ENCODE results near the gene TTC27.
"Not testable (repeated sequence)": the region's sequence is repeated elsewhere in the genome, so short reads cannot be mapped to it uniquely, and the experiment has no call there.

TTC27 gene

GRCh38 chr2:32719933-32720716 is 92.3 kb downstream of the TTC27 start:
- no peak for DNase-seq (ENCODE audit: low read depth in 2 of 2)

DNA sequence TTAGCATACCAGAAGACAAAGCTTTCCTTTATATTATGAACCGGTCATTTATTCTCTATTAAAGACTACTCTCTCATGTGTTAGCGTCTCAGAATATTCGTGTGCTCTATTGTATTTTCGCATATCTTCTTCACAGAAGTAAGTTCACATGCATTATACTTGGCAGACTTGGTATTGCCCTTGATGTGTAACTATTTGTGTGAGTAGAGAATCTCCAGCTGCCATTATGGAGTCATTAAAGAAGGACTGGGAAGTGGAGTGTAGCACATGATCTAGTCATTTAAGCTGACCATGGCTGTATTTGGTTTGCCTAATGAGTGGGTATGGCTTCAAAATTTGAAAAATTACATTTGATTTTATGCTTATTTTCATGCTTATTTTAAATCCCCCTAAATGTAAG is 92.9 kb downstream of the TTC27 start:
- no peak for DNase-seq (ENCODE audit: low read depth in 2 of 2)

DNA sequence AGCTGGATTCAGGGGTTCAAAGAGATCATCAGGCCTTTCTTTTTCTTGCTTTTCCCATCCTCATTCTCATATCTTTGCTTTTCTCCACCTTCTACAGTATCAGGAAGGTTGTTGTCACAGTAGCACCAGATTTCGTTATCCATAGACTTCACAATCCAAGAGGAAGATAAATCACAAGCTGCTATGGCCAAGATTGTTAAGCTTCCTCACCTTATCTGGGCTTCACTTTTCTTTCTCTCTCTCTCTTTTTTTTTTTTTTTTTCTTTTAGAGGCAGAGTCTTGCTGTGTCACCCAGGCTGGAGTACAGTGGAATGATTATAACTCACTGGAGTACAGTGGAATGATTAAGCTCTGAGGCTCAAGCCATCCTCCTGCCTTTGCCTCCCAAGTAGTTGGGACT is 93.5 kb downstream of the TTC27 start:
- DNase-seq (ENCODE audit: low read depth in 2 of 2) = no peak

DNA sequence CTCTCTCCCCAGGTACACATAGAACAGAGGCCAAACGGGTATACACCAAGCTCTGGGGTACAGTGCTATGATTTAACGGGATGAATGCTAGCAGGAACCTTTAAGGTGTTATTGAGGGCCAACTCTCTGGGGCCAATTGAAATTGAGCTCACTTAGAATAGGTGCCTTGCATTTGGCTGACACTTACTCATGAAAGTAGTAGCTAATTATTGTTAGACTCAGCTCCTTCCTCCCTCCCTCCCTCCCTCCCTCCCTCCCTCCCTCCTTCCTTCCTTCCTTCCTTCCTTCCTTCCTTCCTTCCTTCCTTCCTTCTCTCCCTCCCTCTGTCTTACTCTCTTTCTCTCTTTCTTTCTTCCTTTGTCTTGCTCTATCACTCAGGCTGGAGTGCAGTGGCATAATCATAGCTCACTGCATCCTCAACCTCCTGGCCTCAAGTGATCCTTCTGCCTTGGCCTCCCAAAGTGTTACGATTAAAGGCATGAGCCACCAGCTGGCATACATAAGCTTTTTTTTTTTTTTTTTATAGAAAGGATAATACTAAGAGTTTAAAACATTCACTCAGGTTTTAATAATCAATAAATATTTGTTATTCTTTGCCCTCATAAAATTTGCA is 95.7 kb downstream of the TTC27 start:
- DNase-seq (ENCODE audit: low read depth in 2 of 2) = no peak

GRCh38 chr2:32726678-32727077 is 98.8 kb downstream of the TTC27 start:
- not testable (repeated sequence) for DNase-seq (ENCODE audit: low read depth in 2 of 2)

DNA sequence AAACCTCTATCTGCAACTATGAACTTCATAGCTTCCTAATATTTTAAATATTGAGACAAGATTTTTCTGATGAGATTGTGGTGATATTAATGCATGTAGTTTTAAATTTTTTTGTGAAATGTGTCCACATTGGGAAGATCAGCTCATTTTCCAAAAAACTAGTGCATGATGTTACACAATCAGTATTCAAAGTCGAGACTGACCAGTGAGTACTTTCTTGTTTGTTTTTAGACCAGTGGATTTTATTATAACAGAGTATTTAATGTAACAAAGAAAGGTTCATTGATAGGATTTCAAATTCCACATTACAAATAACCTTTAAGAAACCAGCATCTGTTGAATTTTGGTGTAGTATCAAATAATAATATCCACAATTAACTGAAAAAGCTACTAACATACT is 99.3 kb downstream of the TTC27 start:
- no peak for DNase-seq (ENCODE audit: low read depth in 2 of 2)

DNA sequence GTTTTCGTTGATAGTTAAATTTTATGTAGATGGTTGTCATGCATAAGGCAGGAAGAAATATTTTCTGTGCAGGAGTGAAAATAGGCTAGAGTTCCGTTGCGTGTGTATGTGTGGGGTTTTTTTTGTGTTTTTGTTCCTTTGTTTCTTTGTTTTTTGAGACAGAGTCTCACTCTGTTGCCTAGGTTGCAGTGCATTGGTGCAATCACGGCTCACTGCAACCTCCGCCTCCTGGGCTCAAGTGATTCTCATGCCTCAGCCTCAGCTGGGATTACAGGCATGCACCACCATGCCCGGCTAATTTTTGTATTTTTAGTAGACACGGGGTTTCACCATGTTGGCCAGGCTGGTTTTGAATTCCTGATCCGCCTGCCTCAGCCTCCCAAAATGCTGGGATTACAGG is 103.1 kb downstream of the TTC27 start:
- not testable (repeated sequence) for DNase-seq (ENCODE audit: low read depth in 2 of 2)

DNA sequence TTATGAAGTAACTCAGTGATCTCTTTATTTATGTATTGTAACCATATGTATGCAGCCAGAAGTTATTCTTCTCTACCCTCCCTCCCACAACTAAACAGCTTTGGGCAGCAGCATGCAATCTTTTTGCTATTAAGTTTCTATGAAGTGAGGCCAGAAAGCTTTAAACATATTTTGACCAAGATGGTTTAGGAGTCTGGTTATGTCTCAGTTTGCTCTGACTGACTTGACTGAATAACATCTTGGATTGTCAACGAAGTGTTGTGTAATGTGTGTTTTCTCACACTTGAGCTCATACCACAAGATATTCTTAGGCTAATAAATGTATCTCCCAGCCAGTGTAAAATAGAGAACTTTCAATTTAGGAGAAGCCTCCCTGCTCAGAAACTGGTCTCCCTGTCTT is 104.3 kb downstream of the TTC27 start:
- DNase-seq (ENCODE audit: low read depth in 2 of 2) = no peak

DNA sequence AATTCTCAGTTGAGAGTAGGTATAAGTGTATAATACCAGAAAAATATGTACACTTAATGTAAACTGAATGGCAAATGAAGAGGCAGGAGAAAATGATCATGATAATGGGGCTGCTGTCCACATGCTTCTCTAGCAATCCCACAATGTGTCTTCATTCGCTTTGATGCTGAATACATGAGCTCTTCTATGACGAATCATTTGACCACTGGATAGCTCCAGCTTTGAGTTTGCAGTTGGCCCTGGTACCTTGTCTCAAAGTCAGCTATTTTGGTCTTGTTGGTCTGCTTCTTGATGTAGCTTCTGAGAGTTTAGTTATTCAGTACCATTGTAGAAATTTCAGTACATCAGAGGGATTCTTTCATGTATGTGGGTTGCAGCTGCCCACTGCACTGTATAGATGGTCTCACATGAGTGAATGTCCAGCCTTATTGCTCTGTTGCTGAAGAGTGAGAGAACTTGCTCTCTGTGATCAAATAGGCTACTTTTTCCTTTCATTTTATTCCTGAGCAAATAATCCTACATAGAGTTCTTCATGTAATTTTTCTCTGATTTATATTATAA is 105.1 kb downstream of the TTC27 start:
- no peak for DNase-seq (ENCODE audit: low read depth in 2 of 2)

DNA sequence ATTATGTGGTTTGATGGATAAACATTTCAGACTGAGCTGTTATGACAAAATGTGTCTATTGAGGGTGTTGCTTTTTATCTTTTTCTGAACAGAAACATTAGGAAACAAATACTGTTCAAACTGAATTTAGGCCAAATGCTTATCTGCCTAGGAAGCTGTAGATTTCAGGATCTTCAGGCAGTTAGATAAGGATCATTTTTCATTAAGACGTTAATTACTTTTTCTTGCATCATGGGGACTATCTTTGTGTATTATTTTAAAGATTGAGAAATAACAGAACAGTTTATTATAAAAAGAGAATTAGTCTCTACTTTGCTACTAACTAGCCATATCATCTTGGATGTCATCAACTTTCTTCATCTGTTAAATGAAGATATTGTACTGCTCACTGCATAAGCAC is 107.5 kb downstream of the TTC27 start:
- DNase-seq (ENCODE audit: low read depth in 2 of 2) = no peak

GRCh38 chr2:32738939-32739338 is 111.1 kb downstream of the TTC27 start:
- DNase-seq (ENCODE audit: low read depth in 2 of 2) = no peak

GRCh38 chr2:32739664-32740063 is 111.8 kb downstream of the TTC27 start:
- DNase-seq (ENCODE audit: low read depth in 2 of 2) = no peak

DNA sequence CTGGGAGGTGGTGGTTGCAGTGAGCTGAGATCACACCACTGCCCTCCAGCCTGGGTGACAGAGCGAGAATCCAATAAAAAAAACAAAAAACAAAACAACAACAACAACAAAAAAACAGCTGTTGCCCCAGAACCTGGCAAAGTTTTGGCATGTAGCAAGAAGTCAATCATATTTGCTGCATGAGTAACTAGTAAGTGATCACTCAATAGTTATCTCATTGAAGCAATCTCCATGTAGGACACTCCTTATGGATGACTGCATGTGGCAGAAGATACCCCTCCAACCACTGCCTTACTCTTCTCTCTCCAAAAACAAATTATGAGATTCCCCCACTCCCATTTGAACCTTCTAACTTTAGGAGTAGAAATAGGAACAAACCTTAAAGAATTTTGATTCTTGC is 113.7 kb downstream of the TTC27 start:
- DNase-seq (ENCODE audit: low read depth in 2 of 2) = no peak

GRCh38 chr2:32742376-32742775 is 114.5 kb downstream of the TTC27 start:
- DNase-seq (ENCODE audit: low read depth in 2 of 2) = no peak

- no peak for DNase-seq (ENCODE audit: low read depth in 2 of 2)
Measured at GRCh38 chr2:32743480-32744236, 115.8 kb downstream of the TTC27 start.

GRCh38 chr2:32745191-32745590 is 117.3 kb downstream of the TTC27 start:
- DNase-seq (ENCODE audit: low read depth in 2 of 2) = no peak

DNA sequence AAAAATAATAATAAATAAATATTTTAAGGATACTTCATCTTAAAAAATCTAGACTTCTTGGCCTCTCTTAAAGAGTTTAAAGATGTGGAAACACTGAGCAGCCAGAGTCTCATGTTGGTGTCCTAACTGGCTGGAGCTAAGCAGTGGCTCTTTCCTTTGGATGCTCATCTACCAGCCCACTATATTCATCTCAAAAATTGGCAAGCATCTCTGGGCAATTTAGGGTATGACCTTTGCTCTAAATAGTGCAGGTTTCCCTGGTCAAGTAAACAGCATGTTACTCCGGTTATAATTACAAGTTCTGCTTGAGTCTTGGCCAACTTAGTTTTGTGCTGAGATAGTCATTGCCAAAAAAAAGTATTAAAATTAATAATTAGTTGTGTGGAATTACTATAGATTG is 117.8 kb downstream of the TTC27 start:
- DNase-seq (ENCODE audit: low read depth in 2 of 2) = no peak

- no peak for DNase-seq (ENCODE audit: low read depth in 2 of 2)
Measured at GRCh38 chr2:32746669-32747068, 118.8 kb downstream of the TTC27 start.

GRCh38 chr2:32748158-32748557 is 120.3 kb downstream of the TTC27 start:
- no peak for DNase-seq (ENCODE audit: low read depth in 2 of 2)

DNA sequence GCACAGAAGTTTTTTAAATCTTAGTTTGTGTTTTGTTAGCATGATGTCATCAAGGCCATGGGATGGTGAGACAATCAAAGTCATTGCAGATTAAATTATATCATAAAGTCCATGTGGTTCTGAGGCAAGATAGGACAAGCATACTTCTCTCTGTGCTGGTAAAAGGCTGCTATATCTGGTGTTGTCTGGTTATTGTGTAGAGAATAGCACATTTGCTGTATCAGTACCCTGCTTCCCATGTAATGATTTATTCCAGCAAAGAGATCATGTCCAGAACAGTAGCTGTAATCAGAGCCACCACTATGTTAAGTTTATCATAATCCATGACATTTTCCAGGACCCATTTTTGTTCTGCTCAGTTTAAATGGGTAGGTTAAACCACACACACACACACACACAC is 123.0 kb downstream of the TTC27 start:
- no peak for DNase-seq (ENCODE audit: low read depth in 2 of 2)

GRCh38 chr2:32752205-32752604 is 124.4 kb downstream of the TTC27 start:
- no peak for DNase-seq (ENCODE audit: low read depth in 2 of 2)

DNA sequence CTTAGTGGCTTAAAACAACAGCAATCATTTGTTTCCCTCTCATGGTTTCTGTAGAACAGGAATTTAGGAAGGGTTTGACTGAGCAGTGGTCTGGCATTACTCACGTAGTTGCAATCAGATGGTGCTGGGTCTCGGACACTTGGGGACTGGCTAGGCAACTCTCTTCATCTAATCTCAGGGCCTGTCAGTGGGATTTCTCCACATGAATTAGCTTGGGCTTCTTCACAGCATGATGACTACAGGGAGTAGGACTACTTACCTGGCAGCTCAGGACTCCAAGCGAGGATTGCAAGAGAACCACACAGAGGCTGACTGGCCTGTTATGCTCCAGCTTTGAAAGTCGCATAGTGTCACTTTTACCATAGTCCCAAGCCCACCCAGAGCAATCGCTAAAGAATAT is 125.1 kb downstream of the TTC27 start:
- DNase-seq (ENCODE audit: low read depth in 2 of 2) = no peak

DNA sequence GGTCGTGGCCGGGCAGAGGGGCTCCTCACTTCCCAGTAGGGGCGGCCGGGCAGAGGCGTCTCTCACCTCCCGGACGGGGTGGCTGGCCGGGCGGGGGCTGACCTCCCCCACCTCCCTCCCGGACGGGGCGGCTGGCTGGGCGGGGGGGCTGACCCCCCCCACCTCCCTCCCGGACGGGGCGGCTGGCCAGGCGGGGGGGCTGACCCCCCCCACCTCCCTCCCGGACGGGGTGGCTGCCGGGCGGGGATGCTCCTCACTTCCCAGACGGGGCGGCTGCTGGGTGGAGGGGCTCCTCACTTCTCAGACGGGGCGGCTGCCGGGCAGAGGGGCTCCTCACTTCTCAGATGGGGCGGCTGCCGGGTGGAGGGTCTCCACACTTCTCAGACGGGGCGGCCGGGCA is 126.8 kb downstream of the TTC27 start:
- DNase-seq (ENCODE audit: low read depth in 2 of 2) = not testable (repeated sequence)
